Testis (tissue), 2 donors: Measurements from ENCODE around the gene PRPF6.

Experiments used
- CTCF ChIP-seq, 3 experiments: fragments of 450-650 bp in 2 of 3; fragments of 200-600 bp in 1 of 3; sonication (generic) in 1 of 3; IDR thresholded peaks; one replicate each; pipeline ENCODE4 v1.5.1; 2016 to 2019; ENCODE audit warnings: antibody characterized with exemption in 3 of 3, mild to moderate bottlenecking in 2 of 3, moderate library complexity in 1 of 3
- POLR2A ChIP-seq: fragments of 450-650 bp; IDR thresholded peaks from one replicate; pipeline ENCODE4 v1.6.1; 2017; ENCODE audit warnings: antibody characterized with exemption, mild to moderate bottlenecking, moderate library complexity

GRCh38 chr20:64069209-64069613 is 88.3 kb downstream of the PRPF6 start:
- TF ChIP-seq CTCF (IDR thresholded peaks at IDR 0.05) = no peak
- TF ChIP-seq POLR2A = no peak
